Parathyroid adenoma (tissue), 2 donors: Measurements from ENCODE around the gene CDC42EP5.

Experiments
- H2AFZ ChIP-seq: fragments of 300-600 bp; sonication (generic); one replicate; pipeline ENCODE4 v1.7.0; 2017; ENCODE audit warnings: antibody characterized with exemption, mild to moderate bottlenecking
- H3K27ac ChIP-seq: fragments of 300-600 bp; sonication (generic); one replicate; pipeline ENCODE4 v1.7.0; 2017
- H3K27me3 ChIP-seq: fragments of 300-600 bp; sonication (generic); one replicate; pipeline ENCODE4 v1.7.0; 2017; ENCODE audit warnings: low read length; ENCODE audit not compliant: control insufficient read depth, insufficient read depth
- H3K36me3 ChIP-seq: fragments of 300-600 bp; sonication (generic); one replicate; pipeline ENCODE4 v1.7.0; 2017; ENCODE audit warnings: low read length; ENCODE audit not compliant: control insufficient read depth, insufficient read depth
- H3K4me1 ChIP-seq: fragments of 300-600 bp; sonication (generic); one replicate; pipeline ENCODE4 v1.7.0; 2017; ENCODE audit warnings: control low read depth
- H3K4me2 ChIP-seq: fragments of 300-600 bp; sonication (generic); one replicate; pipeline ENCODE4 v1.7.0; 2017; ENCODE audit warnings: low read length
- H3K4me3 ChIP-seq: fragments of 300-600 bp; sonication (generic); one replicate; pipeline ENCODE4 v1.7.0; 2017; ENCODE audit warnings: low read depth, low read length
- H3K79me2 ChIP-seq: fragments of 300-600 bp; sonication (generic); one replicate; pipeline ENCODE4 v1.7.0; 2017; ENCODE audit warnings: control low read depth
- H3K9ac ChIP-seq: fragments of 300-600 bp; sonication (generic); one replicate; pipeline ENCODE4 v1.7.0; 2017; ENCODE audit warnings: mild to moderate bottlenecking
- H3K9me3 ChIP-seq: fragments of 300-600 bp; sonication (generic); one replicate; pipeline ENCODE4 v1.7.0; 2017; ENCODE audit warnings: low read length; ENCODE audit not compliant: control insufficient read depth
- CTCF ChIP-seq: fragments of 300-600 bp; sonication (generic); IDR thresholded peaks from one replicate; pipeline ENCODE4 v1.7.0; 2017; ENCODE audit warnings: antibody characterized with exemption, mild to moderate bottlenecking
- donor health status: primary hyperparathyroidism.

The CDC42EP5 gene

GRCh38 chr19:54427586-54427985, 45.5 kb downstream of the CDC42EP5 start:
- H3K36me3 ChIP-seq: no peaks in the 10 kb centered on the region
- H3K27me3 ChIP-seq: no peaks in the 10 kb centered on the region
- H2AFZ ChIP-seq: no peak overlapping the region

GRCh38 chr19:54426291-54426931, 46.7 kb downstream of the CDC42EP5 start:
- H3K79me2 ChIP-seq: no peaks in the 10 kb centered on the region
- H2AFZ ChIP-seq: no peak overlapping the region
- peaks cover 2% of the 10 kb centered on the region for H3K27me3 ChIP-seq
- H3K4me3 ChIP-seq: no peak overlapping the region
- no peak overlapping the region for H3K9ac ChIP-seq
- peaks cover 1% of the 10 kb centered on the region for H3K4me1 ChIP-seq
- no peaks in the 10 kb centered on the region for H3K9me3 ChIP-seq
- no peak for TF ChIP-seq CTCF
- H3K27ac ChIP-seq: no peak overlapping the region
- H3K4me2 ChIP-seq: no peak overlapping the region
- H3K36me3 ChIP-seq: no peaks in the 10 kb centered on the region

More at GRCh38 chr19:54427586-54427985, 45.5 kb downstream of the CDC42EP5 start:
- Histone ChIP-seq H3K9me3 (no peaks in the 10 kb centered on the region), H3K79me2 (no peaks in the 10 kb centered on the region), H3K4me3 (no peak overlapping the region), H3K4me2 (no peak overlapping the region), H3K4me1 (peaks cover 3% of the 10 kb centered on the region), H3K9ac (no peak overlapping the region), H3K27ac (no peak overlapping the region)
- no peak for TF ChIP-seq CTCF

- Histone ChIP-seq H3K36me3 (no peaks in the 10 kb centered on the region), H3K9ac (no peak overlapping the region), H3K4me2 (no peak overlapping the region), H3K79me2 (no peaks in the 10 kb centered on the region), H3K9me3 (no peaks in the 10 kb centered on the region), H3K4me3 (no peak overlapping the region), H2AFZ (no peak overlapping the region), H3K27ac (no peak overlapping the region), H3K4me1 (no peaks in the 10 kb centered on the region), H3K27me3 (peaks cover 8% of the 10 kb centered on the region)
- TF ChIP-seq CTCF: no peak
Measured at GRCh38 chr19:54425382-54425723, 47.7 kb downstream of the CDC42EP5 start.

- H3K27me3 ChIP-seq: peaks cover 8% of the 10 kb centered on the region
- TF ChIP-seq CTCF: no peak
- H3K4me3 ChIP-seq: no peak overlapping the region
- H3K4me2 ChIP-seq: no peak overlapping the region
- no peaks in the 10 kb centered on the region for H3K36me3 ChIP-seq
- no peak overlapping the region for H2AFZ ChIP-seq
- H3K9me3 ChIP-seq: no peaks in the 10 kb centered on the region
- no peaks in the 10 kb centered on the region for H3K4me1 ChIP-seq
- no peak overlapping the region for H3K9ac ChIP-seq
- no peaks in the 10 kb centered on the region for H3K79me2 ChIP-seq
- no peak overlapping the region for H3K27ac ChIP-seq
Measured at GRCh38 chr19:54424660-54425381, 48.3 kb downstream of the CDC42EP5 start.

GRCh38 chr19:54424201-54424600, 48.9 kb downstream of the CDC42EP5 start:
- Histone ChIP-seq H3K9ac (no peak overlapping the region), H2AFZ (no peak overlapping the region), H3K36me3 (no peaks in the 10 kb centered on the region), H3K4me3 (no peak overlapping the region), H3K27ac (no peak overlapping the region), H3K4me2 (no peak overlapping the region), H3K9me3 (no peaks in the 10 kb centered on the region), H3K4me1 (no peaks in the 10 kb centered on the region), H3K79me2 (no peaks in the 10 kb centered on the region), H3K27me3 (peaks cover 8% of the 10 kb centered on the region)
- no peak for TF ChIP-seq CTCF
